ENCODE results near the gene AVPR1A.

DNA sequence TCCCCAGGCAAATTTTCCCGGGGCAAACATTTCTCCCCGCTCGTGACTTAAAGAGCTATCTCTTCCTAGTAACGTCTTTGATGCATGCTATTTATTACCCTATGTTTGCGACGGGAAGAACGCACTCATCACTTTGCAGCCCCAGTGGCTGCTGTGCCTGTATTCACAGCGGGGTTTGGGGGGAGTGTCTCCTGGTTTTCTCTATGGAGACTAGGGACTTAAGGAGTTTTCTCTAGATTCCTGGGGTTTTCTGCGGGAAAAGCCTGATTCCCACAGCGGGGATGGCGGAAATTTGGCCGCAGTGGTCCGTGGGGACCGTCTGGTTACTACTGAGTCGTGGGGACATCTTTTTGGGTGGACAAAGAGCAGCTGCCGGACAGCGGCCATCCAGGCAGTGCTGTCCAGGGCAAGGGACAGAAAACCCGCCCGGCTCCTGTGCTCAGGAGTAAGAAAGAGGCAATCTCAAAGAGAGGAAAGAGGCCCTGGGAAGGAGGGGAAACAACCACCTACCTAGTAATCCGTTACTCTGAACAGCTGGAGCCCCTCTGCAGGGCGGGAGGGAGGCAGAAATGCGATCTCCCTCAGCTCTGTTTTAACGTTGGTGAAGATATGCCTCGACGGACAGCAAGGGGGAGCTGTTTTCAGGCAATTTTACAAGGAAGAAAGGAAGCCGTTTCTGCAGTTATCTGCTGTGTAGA, 771 bp upstream of the AVPR1A start:
- TF ChIP-seq EZH2 (IDR thresholded peaks at IDR 0.05; ENCODE audit: low read depth), result no peak
- TF ChIP-seq, protein P1, sequence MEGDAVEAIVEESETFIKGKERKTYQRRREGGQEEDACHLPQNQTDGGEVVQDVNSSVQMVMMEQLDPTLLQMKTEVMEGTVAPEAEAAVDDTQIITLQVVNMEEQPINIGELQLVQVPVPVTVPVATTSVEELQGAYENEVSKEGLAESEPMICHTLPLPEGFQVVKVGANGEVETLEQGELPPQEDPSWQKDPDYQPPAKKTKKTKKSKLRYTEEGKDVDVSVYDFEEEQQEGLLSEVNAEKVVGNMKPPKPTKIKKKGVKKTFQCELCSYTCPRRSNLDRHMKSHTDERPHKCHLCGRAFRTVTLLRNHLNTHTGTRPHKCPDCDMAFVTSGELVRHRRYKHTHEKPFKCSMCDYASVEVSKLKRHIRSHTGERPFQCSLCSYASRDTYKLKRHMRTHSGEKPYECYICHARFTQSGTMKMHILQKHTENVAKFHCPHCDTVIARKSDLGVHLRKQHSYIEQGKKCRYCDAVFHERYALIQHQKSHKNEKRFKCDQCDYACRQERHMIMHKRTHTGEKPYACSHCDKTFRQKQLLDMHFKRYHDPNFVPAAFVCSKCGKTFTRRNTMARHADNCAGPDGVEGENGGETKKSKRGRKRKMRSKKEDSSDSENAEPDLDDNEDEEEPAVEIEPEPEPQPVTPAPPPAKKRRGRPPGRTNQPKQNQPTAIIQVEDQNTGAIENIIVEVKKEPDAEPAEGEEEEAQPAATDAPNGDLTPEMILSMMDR (conservative IDR thresholded peaks at IDR 0.05), result peak; percentile 73
